ENCODE measurements around the gene RASA3. TPM values are rescaled to one million over a fixed set of nuclear protein-coding genes. Genes with fewer than 3 reads are reported as not detected.

Gene RASA3
- total RNA-seq, 1 experiment from 2014 or later = 10.0 TPM

GRCh38 chr13:114090476-114090875 lies 41.9 kb downstream of the RASA3 start:
- Histone ChIP-seq H3K36me3 (ENCODE audit: low read depth) (no peaks in the 10 kb centered on the region), H3K9me2 (ENCODE audit: insufficient read depth) (no peaks in the 10 kb centered on the region), H4K20me1 (ENCODE audit: insufficient read depth) (no peaks in the 10 kb centered on the region), H3K9me3 (ENCODE audit: insufficient read depth, low read depth) (peaks cover 18% of the 10 kb centered on the region; the same call in 1 of the 2 replicates), H3K4me3 (no peak overlapping the region), H3F3A (ENCODE audit: insufficient read depth, low read depth) (no peaks in the 10 kb centered on the region), H3K27ac (no peak overlapping the region), H3K27me3 (ENCODE audit: insufficient read depth, low read depth) (no peaks in the 10 kb centered on the region), H3K4me1 (replicated peaks; ENCODE audit: insufficient read depth) (no peaks in the 10 kb centered on the region), H2AFZ (no peak overlapping the region), H3K79me2 (ENCODE audit: low read depth) (no peaks in the 10 kb centered on the region), H3K4me2 (no peak overlapping the region)
- POLR2A ChIA-PET (ENCODE audit: unreplicated experiment) = no interaction called here
- no peak for DNase-seq
- CTCF ChIA-PET = no interaction called here
- BruUV-seq (replicated peaks) = no TSS peak
- intact Hi-C loops (cut with micrococcal nuclease; ENCODE audit: unreplicated experiment) = no loop called here
- no peak for TF ChIP-seq CTCF (conservative IDR thresholded peaks at IDR 0.05)
- no peak for TF ChIP-seq EZH2 (IDR thresholded peaks at IDR 0.05; ENCODE audit: low read depth)

- H3K79me2 ChIP-seq (ENCODE audit: low read depth) = no peaks in the 10 kb centered on the region
- no peak overlapping the region for H3K4me3 ChIP-seq
- no peaks in the 10 kb centered on the region for H3F3A ChIP-seq (ENCODE audit: insufficient read depth, low read depth)
- peaks cover 18% of the 10 kb centered on the region; the same call in 1 of the 2 replicates for H3K9me3 ChIP-seq (ENCODE audit: insufficient read depth, low read depth)
- no peaks in the 10 kb centered on the region for H3K9me2 ChIP-seq (ENCODE audit: insufficient read depth)
- no peaks in the 10 kb centered on the region for H4K20me1 ChIP-seq (ENCODE audit: insufficient read depth)
- H2AFZ ChIP-seq = no peak overlapping the region
- CTCF ChIA-PET = no interaction called here
- no TSS peak for BruUV-seq (replicated peaks)
- intact Hi-C loops (cut with micrococcal nuclease; ENCODE audit: unreplicated experiment) = no loop called here
- no peaks in the 10 kb centered on the region for H3K36me3 ChIP-seq (ENCODE audit: low read depth)
- TF ChIP-seq CTCF (conservative IDR thresholded peaks at IDR 0.05) = no peak
- no peak for TF ChIP-seq EZH2 (IDR thresholded peaks at IDR 0.05; ENCODE audit: low read depth)
- no peak overlapping the region for H3K4me2 ChIP-seq
- H3K27me3 ChIP-seq (ENCODE audit: insufficient read depth, low read depth) = no peaks in the 10 kb centered on the region
- no peak overlapping the region for H3K27ac ChIP-seq
- POLR2A ChIA-PET (ENCODE audit: unreplicated experiment) = no interaction called here
- DNase-seq = no peak
- H3K4me1 ChIP-seq (replicated peaks; ENCODE audit: insufficient read depth) = no peaks in the 10 kb centered on the region
Measured at GRCh38 chr13:114089751-114090400, 42.5 kb downstream of the RASA3 start.

- no peaks in the 10 kb centered on the region for H3K79me2 ChIP-seq (ENCODE audit: low read depth)
- no peak overlapping the region for H3K4me2 ChIP-seq
- H3K27ac ChIP-seq = no peak overlapping the region
- H3F3A ChIP-seq (ENCODE audit: insufficient read depth, low read depth) = no peaks in the 10 kb centered on the region
- intact Hi-C loops (cut with micrococcal nuclease; ENCODE audit: unreplicated experiment) = no loop called here
- H3K9me2 ChIP-seq (ENCODE audit: insufficient read depth) = no peaks in the 10 kb centered on the region
- CTCF ChIA-PET = no interaction called here
- TF ChIP-seq EZH2 (IDR thresholded peaks at IDR 0.05; ENCODE audit: low read depth) (no peak), CTCF (conservative IDR thresholded peaks at IDR 0.05) (no peak)
- no peaks in the 10 kb centered on the region for H3K36me3 ChIP-seq (ENCODE audit: low read depth)
- no peak for DNase-seq
- peaks cover 18% of the 10 kb centered on the region; the same call in 1 of the 2 replicates for H3K9me3 ChIP-seq (ENCODE audit: insufficient read depth, low read depth)
- H3K27me3 ChIP-seq (ENCODE audit: insufficient read depth, low read depth) = no peaks in the 10 kb centered on the region
- H3K4me3 ChIP-seq = no peak overlapping the region
- no peaks in the 10 kb centered on the region for H3K4me1 ChIP-seq (replicated peaks; ENCODE audit: insufficient read depth)
- no peak overlapping the region for H2AFZ ChIP-seq
- no peaks in the 10 kb centered on the region for H4K20me1 ChIP-seq (ENCODE audit: insufficient read depth)
- no TSS peak for BruUV-seq (replicated peaks)
- POLR2A ChIA-PET (ENCODE audit: unreplicated experiment) = interaction anchor here (0.9 kb wide), 1 partner anchor 11 kb away, joined by 6 read pairs; no protein-coding TSS in a partner anchor
Measured at GRCh38 chr13:114089341-114089740, 43.1 kb downstream of the RASA3 start.
